ENCODE results near the gene LRRTM3.

The LRRTM3 gene

DNA sequence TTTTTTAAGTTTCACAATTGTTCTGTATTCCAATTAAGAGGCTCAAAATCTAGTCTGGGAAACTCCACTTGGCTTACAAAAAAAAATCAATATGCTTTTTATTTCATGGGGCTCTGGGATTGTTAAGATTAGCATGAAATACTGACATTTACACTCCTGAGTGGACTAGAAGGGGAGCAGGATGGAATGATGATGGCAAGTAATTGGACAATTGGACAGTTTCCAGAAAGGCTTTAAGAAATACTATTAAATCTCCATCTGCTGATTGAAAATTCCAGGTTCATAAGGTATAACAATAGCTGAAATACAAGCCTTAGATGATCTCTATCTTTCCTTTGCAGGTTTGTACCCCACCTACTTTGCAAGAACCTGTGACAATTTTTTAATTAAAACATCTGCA is 184.4 kb downstream of the LRRTM3 start:
- no peak for DNase-seq (ENCODE audit: insufficient read length, low spot score)
- FAIRE-seq, result no peak

DNA sequence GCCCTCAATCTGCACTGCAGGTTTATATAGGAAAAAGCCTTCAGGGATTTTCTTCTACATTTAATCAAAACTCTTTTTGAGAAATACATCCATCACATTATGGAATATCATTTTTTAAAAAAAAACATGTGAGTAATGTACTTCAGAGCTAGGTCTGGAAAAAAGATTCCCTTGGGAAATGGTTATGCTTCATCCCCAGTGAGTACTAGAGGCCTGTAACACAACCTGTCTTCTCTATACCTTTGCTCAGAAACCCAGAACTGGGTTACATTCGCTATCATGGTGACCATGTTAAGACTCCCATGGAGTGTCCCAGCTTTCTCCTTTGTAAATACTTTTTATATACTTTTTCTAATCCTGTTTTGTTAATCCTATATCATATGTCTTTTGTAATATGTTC is 186.9 kb downstream of the LRRTM3 start:
- DNase-seq (ENCODE audit: insufficient read length, low spot score) (no peak), FAIRE-seq (no peak)

DNA sequence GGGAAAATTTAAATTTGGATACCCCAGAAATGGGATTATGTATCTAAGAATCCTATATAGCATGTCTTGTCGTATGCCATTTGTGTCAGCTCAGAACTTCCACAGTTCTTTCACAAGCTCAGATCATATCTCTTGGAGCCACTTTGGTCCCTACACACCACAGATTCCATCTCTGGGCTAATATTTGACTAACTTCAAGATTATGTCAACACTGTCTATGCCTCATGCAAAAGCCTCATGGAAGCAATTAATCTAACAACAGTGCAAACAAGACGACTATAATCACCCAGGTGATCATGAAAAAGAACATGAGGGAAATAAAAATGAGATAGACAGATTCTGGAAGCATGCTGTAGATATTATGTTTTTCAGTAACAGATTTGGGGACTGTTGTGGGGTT is 189.1 kb downstream of the LRRTM3 start:
- no peak for FAIRE-seq
- DNase-seq (ENCODE audit: insufficient read length, low spot score), result no peak

DNA sequence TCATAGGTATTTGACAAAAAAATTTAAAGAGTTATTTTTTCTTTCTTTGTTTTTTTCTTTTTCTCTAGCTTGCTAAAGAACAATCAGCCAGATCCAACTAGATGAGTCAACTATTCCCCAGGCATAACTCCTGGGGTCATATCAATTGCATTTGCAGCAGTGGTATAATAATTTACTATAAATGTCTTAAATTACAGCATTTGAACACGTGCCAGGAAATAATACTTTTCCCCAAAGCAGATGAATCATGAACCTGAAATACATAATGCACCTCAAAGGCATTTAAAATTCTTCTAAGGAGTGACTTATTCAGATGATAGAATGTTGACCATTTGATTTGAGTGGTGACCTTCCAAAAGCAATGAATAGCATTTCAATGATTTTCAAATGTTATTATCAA is 190.1 kb downstream of the LRRTM3 start:
- no peak for DNase-seq (ENCODE audit: insufficient read length, low spot score)
- FAIRE-seq, result no peak

DNA sequence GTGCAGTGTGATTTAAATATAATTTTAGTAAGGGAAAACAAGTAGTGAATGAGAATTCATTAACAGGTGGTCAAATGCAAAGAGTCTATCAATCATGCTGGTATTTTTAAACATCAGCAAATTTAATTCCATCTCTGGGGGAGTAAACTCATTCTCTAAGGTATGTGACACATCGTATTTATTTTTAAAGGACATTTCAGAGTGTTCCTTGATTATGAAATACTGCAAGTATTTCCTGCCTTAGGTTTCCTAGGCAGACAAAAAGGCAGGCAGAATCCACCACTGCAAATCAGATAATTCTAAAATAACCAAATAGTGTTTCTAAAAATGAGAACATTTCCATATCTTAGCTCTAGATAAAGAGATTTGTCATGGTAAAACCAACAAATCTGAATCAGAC is 193.8 kb downstream of the LRRTM3 start:
- FAIRE-seq (no peak), DNase-seq (ENCODE audit: insufficient read length, low spot score) (no peak)

DNA sequence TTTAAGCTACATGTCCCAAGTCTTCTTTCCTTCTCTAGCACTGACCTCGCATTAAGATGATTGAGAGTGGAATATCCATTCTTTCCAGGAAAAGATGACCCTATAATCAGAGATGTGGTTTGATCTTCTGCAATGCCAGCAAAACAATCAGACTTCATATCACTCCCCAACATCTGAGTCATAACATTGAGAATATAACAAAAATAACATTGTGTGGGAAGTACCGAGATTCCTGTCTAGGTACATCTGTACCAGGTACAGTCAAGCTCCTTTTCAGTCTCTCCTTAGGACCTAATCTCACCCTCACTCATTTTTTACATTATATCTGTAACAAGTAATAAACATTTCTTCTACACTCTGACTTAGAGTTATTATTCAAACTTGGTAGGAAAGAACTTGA is 201.6 kb downstream of the LRRTM3 start:
- FAIRE-seq, result no peak
- no peak for DNase-seq (ENCODE audit: insufficient read length, low spot score)

DNA sequence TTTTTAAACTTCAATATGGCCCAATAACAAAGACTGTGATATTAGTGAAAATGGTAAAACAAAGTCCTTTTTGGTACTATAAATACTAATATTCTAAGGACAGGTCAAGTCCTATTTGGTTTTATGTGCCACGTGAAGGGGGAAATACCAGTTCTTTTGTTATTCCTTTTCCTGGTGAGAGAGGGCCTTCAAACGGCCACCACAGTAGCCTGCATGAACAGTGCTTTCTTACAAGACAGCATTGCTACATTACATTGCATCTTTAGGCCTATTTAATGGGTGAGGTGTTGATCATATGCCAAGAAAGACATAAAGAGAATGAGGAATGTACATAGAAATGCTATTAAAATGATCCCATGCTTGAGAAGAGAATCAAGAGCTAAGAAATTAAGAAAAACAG is 214.8 kb downstream of the LRRTM3 start:
- FAIRE-seq, result no peak
- no peak for DNase-seq (ENCODE audit: insufficient read length, low spot score)

DNA sequence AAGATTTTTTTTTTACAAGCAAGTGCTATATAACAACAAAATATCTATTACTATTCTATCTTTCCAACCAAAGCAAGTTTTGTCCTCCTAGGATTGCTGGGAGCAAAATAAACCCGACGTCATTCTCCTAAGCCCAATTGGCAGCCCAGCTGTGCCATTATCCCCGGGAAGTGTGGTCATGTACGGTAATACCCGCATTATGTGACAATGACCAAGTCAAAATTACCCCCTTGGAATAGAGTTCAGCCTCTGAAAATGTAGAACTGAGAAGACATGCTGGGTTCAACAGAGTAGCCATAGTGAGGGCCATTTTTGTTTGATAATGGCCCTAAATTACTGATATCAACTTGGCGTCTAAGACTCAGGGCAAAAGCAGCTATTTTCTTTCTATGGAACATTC is 215.5 kb downstream of the LRRTM3 start:
- FAIRE-seq (no peak), DNase-seq (ENCODE audit: insufficient read length, low spot score) (no peak)

DNA sequence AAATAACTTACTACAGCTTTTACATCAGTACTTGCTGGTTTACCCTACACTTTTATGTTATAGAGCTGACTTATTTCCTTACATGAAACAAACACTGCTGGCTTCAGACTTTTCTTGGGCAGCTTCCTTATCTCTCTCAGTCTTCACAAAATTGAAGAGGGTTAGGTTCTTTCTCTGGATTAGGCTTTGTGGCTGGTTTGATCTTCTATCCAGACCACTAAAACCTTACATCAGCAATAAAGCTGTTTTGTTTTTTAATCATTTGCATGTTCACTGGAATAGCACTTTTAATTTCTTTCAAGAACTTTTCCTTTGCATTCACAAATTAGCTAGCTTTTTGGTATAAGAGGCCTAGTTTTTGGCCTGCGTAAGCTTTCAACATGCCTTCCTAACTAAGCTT is 218.7 kb downstream of the LRRTM3 start:
- DNase-seq (ENCODE audit: insufficient read length, low spot score), result no peak
- FAIRE-seq, result no peak

All from GM19239 (cell line).